C1 segment of cervical spinal cord (tissue), 14 donors: ENCODE results near the gene IRF2.

Source experiments
- DNase-seq, 14 donors: peaks; one replicate each; lab custom pipeline; 2025; lab: John Stamatoyannopoulos, UW

Gene IRF2

DNA sequence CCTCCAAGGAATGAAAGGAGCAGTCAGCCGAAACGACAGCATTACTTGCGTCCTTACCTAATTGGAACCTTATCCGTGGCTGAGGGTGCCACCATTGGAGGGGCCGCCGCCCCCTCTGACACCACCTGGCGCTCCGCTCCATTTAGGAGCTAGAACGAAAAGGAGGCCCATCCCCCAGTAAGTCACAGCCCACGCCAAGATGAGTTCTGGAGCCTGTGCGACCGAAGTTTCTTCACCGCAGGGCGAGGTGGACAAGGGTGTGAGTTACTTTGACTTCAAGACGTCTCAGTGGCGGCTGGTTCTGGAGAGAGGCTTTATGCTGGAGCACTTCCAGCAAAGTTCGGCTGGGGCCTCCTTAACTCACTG is 729 bp upstream of the IRF2 start:
- peak in 11 of 14 donors; percentile 44 to 78 (median 66) for DNase-seq

DNA sequence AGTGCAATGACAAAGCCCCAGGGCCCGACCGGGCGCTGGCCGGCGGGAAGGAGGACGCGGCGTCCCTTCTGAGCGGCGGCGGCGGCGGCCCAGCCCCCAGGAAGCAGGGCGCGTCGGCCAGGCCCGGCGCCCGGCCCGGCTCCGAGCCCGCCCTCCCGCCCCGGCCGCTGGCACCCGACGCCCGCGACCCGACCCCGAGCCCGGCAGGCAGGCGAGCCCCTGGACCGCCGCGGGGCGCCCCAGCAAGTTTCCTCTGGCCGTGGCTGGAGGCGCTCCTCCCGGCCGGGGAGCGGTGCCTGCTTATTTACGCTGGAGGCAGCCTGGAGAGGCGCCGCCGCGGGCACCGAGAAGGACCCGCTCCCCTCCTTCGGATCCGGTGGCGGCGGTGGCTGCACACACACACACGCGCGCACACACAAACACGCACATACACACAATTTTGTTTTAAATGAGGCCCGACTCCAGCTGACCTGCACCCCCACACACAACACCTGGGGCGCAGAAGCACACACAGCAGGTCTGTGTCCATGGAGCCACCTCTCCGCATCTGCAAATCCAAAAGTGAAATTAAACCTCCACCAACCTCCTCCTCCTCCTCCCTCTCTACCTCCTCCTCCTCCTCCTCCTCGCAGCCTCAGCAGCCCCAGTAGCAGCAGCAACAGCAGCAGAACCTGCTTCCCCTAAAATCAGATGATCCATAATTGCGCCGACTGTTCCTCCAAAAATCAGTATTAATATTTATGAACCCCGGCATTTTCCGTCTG is 669 bp downstream of the IRF2 start:
- DNase-seq, result peak in 11 of 14 donors; percentile 44 to 79 (median 57)

DNA sequence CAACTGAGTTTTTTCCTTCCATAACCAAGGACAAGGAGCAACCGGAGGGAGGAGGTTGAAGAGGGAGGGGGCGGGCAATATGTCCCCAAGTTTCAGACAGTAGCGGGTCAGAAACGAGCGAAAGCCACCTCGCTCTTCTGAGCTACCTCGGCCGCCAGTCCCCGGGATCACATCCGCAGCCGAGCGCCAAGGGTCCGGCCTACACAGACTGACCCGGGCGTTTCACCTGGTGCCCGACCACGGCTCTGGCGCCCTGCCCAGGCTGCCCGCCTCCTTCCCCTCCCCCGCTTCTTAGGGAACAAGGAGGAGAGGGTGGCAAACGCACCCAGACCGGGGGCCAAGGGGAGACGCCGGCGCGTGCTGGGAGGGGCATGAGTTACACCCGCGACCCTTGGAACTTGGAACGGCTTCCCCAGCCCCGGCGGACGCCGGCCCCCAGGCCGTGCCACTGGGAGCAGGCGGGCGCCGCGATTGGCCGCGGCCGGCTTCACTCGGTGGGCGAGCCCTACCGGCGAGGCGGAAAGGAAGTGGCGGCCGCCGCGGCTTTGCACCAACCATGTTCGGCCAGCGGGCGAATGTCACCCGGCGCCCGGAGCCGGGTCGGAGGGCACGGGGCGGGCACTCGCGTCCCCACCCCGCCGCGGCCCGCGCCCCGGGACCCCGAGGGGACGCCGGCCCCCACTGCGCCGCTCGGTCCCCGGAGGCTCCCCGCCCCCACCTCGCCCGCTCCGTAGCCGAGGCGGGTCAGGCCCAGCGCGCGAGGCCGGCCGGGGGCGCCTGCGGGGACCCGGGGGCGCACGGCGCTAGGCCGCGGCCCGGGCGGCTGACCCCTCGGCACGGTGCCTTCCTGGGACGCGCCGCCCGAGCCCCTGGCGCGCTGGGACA is 1.5 kb downstream of the IRF2 start:
- DNase-seq, result peak in 13 of 14 donors; percentile 19 to 93 (median 69)

DNA sequence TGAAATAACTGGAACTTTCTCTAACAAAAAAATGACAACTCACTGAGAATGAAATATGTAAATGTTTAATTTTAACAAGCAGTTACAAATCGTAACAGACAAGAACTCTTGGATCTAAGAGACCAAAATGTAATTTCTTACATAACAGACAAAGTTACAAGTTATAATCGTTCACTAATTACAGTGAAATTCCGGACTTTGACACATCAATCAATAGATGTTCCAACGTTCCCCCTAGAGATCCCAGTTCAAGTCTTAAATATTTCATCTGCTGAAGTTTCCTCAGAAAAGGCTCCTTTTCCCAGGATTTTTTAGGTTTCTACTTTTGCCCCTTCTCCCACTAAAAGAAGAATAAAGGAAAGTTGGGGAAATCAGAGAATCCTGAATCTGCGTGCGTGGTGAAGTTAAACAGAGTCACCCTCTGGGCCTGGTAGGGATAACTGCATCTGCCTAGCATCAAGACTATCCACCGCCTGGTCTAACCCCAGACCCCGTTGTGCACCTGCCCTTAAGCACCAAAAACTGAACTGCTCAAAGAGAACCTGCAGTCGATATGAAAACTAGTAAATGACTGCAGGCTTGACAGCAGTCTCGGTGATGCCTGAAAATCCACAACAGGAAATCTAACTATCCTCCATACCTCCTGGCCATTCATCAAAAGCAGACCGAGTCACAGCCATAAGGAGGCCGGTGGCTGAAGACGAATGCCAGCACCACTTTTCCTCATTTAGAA is 2.3 kb downstream of the IRF2 start:
- DNase-seq, result peak in 7 of 14 donors; percentile 39 to 72 (median 61)

DNA sequence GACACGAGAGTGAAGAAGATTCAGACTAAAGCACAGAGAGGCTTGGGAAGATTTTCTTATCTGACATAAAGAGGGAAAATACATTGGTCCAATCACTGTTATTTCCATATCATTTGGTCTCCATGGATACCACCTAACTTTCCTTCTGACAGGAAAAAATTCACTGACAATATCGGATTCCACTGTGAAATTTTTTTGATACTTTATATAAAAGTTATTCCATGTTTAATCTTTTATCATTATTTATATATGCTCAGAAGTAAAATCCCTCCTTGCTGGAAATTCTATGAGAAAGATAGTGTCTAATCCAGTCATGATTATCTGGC is 3.6 kb downstream of the IRF2 start:
- no peak for DNase-seq

DNA sequence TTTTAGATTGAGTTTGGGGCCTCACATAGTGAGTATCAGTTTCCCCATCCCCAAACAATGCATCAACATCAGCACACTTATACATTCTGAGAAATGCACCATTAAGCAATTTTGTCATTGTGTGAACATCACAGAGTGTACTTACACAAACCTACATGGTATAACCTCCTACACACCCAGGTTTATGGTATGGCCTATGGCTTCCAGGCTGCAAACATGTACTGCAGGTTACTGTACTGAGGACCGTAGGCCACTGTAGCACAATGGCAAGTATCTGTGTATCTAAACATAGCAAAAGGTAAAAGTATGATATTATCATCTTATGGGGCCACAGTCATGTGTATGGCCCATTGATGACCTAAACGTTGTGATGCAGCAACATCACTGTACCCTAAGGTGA is 7.7 kb downstream of the IRF2 start:
- DNase-seq, result no peak

DNA sequence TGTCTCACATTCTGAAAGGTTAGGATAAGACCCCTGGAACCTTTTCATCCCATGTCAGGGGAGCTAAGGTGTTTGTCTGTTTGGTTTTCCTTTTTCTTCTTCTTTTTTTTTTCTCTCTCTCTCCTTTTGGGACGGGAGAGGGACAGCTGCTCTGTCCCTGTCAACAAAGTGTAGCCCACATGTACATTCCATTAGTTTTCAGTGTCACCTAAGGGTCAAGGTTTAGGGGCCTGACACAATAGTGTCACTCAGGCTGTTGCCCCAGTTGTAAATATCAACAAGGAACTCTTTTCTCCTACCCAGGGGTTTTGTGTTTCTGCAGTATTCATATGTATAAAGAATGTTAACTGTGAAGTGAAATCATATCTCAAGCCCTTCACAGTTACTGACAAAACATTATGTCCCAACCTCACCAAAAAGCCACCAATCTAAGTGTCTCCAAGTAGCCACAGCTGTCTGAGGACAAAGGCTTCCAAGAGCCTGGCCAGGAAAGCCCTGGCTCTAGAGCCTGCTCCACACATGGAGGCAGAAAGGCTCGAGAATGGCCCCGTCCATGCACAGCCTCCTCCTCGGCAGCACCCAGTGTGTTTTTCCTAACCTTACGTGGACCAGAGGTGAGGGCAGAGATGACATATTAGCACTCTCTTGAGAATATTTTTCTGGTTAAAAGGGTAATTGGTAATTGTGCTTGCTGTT is 9.4 kb downstream of the IRF2 start:
- DNase-seq, result no peak

DNA sequence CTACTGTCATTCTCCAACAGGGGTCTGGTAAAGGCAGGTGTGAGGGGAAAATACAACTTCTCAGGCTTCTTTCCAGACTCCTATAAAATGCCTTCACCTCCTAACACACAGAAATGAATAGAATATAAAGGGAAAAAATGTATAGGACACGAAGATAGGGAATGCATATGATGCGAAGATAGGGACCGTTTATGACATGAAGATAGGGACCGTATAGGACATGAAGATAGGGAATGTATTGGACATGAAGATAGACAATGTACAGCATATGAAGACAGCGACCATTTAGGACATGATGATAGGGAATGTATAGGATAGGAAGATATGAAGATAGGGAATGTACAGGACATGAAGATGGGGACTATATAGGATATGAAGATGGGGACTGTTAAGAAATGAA is 10.5 kb downstream of the IRF2 start:
- no peak for DNase-seq

DNA sequence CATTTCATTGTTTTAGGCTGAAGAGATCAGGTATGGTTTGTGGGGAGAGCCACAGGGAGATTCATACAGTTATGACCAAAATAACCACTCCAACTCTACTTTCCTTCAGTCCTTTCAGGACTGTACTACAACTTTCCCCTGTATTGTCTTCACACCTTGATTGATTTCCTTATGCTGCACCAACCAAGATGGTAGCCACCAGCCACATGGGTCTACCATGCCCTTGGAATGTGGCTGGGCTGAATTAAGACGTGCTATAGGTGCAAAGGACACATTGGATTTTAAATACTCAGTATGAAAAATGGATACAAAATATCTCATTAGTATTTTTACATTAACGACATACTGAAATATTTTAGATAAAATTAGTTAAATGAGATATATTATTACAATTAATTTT is 11.2 kb downstream of the IRF2 start:
- no peak for DNase-seq

DNA sequence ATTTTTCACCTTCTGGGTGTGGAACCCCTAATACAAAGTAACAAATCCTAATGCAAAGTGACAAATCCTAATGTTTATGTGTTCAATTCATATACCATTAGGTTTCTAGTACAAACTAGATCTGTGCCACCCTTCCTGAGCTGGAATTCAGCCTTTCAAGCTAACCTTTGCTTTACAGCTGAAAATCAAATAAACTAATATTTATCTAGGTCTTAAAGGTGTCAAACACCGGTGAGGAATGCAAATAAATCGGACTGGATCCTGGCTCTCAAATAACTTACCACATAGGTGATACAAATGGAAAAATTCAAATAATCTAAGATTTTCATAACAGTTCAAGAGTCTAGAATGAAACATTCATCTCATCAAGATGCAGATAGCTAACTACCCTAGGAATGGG is 11.6 kb downstream of the IRF2 start:
- DNase-seq, result no peak

DNA sequence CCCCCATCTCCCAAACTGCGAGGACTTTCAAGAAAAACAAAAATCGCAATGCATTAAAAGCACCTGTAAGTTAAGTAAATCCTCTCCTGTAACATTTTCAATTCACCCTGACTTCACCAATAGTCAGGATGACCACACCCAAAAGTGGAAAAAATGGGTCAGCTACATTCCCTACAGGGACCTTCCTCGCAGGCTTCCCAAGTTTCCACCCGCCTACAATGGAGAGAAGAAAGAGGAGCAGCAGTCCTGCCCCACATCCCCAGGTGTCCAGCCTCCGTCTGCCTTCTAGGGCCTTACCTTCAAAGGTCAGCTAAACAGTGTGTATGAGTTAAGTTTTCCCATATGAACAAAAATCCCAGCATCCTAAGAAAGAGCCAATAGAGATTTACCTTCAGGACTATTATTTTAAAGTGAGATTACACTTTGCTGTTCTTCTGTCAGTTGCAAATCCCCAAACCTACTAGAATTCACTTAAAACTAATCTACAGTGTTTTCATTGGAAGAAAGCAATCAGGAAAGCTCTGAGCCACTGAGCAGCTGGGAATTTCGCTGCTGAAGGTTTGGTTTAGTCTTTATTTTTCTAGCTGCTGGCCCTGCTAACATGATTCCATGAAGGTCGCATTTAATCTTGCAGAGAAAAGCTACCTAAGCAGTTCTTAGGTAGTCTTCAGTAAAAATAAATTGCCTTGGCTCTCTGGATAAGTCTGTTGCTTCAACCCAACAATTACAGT is 12.5 kb downstream of the IRF2 start:
- no peak for DNase-seq

DNA sequence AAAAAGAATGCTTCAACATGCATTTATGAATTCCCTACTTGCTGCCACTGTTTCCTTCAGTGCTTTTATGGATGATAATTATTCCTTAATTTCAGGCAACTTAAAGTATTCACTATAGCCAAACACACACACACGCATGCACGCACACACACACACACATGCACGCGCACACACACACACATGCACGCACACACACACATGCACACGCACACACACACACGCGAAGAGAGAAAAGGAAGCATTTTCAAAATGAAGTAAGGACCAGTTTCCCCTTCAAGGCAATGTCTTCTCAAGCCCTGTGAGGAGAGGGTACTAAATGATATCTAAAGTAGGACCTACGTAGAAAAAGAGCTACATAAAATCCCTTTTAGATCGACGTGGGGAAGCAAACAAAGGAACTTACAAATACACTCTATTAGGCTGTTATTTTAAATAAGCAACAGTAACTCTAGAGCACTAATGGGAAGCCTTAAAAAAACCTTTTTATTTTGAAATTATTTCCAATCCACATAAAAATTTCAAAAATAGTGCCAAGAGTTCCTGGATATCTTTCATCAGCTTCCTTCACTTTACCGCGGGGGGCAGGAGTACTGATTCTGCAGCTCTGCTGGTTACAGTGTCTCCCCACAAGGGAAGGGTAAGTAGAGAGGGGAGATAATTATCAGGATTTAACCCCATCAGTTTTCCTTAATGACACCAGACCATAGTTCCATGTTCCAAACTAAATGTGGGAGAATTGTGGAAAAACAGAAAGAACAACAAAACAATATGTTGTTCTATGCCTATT is 13.7 kb downstream of the IRF2 start:
- no peak for DNase-seq

DNA sequence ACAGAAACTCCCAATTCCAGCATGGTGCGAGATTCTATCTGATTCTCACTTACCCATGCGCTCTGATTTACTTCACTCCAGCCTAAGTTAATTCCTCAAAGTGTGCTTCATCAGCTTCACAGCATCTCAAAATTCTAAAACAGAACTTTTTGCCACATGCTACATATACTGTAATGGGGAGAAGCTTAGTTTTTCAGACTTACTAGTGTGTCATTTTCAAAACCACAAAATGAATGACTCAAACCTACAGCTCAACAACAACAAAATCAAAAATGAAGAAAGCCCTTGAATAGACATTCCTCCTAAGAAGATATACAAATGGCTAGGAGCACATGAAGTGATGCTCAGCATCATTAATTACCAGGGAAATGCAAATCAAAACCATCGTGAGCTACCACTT is 14.9 kb downstream of the IRF2 start:
- no peak for DNase-seq

DNA sequence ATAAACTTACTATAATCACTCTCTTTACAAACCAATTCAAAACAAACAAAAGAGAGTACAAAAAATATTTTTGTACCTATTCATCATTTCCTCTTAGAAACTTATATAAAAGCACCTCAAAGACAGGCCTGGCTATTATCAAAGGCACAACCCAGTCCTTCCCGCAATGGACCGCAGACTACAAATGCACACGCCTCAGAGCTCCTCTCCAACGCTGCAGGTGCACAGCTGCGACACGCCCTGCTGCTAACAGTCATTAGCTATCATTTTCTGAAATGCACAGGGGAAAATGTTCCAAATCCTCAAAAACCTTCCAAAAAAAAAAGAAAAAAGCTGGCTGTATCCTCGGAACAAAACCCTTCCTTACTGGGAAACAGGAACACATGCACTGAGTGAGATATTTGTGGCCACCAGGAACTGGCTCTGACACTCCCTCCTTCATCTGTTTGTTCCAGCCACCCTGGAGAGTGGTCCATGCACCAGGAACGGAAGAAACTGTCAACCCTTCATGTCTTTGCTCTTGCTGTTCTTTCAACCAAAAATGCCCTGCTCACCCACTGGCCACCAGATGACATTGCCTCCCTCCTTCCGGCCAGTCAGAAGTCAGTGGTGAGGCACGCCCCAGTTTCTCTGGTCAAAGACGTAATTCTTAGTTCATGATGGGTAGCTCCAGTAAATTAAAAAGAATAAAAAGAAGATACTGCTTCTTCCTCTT is 16.7 kb downstream of the IRF2 start:
- peak in 4 of 14 donors; percentile 17 to 90 (median 26) for DNase-seq

DNA sequence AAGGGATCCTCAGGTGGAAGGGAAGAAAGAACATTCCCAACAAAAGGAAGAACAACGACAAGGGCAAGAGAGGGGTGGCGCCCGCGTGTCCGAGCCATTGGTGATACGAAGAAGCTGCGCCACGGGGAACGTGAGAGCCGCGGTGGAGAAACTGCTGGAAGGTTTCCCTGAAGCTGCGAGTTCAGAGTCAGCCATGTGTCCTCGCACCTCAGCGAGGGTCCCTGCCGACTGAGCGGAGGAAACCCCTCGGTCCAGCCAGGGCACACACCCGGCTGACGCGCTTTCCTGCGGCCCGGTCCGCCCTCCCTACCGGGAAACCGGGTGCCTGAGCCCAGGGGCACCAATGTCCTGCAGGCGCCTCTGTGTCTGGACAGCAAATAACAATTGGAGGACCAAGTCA is 18.0 kb downstream of the IRF2 start:
- DNase-seq, result no peak

DNA sequence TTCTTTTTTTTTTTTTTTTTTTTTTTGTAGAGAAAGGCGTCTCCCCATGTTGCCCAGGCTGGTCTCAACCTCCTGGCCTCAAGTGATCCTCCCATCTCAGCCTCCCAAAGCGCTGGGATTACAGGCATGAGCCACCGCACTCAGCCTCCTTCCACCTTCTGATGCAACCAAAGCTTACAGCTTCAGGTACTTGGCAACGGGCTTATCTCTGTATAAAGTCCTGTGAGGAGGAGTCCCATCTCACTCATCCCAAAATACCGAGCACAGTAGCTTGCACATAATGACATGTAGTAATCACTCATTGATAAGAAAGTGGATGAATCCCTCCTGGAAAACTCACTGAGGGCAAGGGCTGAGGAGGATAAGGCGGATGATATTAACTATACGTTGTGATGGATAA is 19.1 kb downstream of the IRF2 start:
- DNase-seq, result no peak

DNA sequence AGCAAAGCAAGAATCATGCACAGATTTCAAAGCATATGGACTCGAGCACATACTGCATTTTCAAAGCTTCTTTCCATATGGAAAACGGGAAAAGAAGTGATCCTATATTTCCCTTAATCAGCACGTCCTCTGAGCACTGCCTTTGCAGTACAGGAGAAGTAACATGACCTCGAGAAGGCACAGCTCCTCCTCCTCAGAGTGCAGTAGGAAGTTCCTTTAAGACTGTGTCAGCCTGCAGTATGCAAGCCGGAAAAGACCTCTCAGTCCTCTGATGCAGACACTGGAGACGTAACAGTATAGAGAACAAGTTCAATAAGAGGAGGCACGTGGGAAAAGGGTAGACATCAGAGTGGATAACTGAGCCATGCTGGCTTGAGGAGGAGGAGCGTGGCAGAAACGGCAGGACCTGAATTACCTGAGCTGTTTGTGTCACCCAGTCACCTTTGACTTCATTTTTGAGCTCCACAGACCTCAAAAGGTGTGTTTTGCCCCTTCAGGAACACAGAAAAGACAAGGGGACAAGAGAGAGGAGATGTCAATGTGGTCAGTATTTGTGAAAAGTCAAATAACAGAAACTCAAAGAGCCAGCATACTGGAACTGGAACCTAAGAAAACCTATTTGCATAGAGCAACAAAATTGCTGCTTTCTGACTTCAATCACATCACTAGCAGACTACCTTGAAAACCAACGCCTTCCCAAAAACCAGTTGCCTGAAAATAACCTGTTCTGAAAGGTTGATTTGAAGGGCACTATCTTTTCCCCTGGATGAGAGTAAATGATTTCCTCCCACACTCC is 20.8 kb downstream of the IRF2 start:
- peak in 1 of 14 donors; percentile 12 for DNase-seq

DNA sequence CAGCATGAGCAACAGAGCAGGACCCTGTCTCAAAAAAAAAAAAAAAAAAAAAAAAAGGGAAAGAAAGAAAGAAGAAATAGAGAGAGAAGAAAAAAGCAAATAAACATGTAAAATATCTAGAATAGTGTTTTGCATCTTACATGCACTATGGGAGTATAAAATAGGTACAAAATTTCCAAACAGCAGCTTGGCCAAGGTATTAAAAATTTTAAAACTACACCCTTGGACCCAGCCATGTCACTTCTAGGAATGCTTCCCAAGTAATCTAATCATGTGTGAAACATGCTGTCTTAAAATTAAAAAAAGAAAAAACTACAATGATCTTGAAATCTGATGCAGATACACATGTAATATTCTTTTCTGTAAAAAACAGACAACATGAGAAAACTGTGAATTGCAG is 21.6 kb downstream of the IRF2 start:
- no peak for DNase-seq

DNA sequence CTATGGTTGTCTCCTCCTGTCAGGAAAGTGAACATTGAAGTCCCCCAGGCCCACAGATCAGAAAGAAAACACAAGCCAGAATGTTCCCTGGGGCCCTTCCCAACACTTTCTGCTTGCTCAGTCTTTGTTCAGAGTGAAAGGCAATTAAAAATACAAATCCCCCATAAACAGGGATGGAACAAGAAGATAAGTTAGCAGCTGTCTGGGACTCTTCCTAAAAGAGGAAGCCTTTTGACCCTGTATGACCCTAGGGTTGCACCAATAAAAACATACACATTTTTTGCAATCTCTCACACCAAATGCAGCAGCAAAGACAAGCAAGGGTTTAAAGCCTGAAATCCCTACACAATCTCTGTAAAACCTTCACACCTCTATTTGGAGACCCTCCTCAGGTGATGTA is 22.6 kb downstream of the IRF2 start:
- no peak for DNase-seq
